Activated CD4-positive, alpha-beta T cell treated with anti-CD3 and anti-CD28 coated beads, Interleukin-2, amount 50 U/mL, for 1 hour (primary cell): Measurements from ENCODE around the gene TMEM8B.

Experiments used
- DNase-seq: peaks from one replicate; pipeline ENCODE4 v3.0.0-alpha.2; 2020

Gene TMEM8B

GRCh38 chr9:35840881-35841644 is 12.0 kb downstream of the TMEM8B start:
- DNase-seq, result no peak

GRCh38 chr9:35841645-35841900 is 12.5 kb downstream of the TMEM8B start:
- no peak for DNase-seq

- DNase-seq, result no peak
These were observed 13.2 kb downstream of the TMEM8B start for GRCh38 chr9:35842020-35842745.

GRCh38 chr9:35842795-35843194 is 13.8 kb downstream of the TMEM8B start:
- DNase-seq, result no peak

- peak; percentile 4 for DNase-seq
These were observed 15.7 kb downstream of the TMEM8B start for GRCh38 chr9:35844628-35845270.

- DNase-seq, result no peak
These were observed 17.1 kb downstream of the TMEM8B start for GRCh38 chr9:35845824-35846771.

GRCh38 chr9:35847792-35848572 is 19.0 kb downstream of the TMEM8B start:
- no peak for DNase-seq

- DNase-seq, result no peak
These were observed 23.3 kb downstream of the TMEM8B start for GRCh38 chr9:35852267-35852815.

GRCh38 chr9:35852876-35853865 is 24.1 kb downstream of the TMEM8B start:
- DNase-seq, result no peak

- no peak for DNase-seq
These were observed 25.2 kb downstream of the TMEM8B start for GRCh38 chr9:35854091-35854762.

GRCh38 chr9:35856206-35856605 is 27.2 kb downstream of the TMEM8B start:
- DNase-seq, result no peak

- DNase-seq, result no peak
These were observed 27.9 kb downstream of the TMEM8B start for GRCh38 chr9:35856882-35857281.

GRCh38 chr9:35858458-35858857 is 29.4 kb downstream of the TMEM8B start:
- no peak for DNase-seq

- no peak for DNase-seq
These were observed 30.4 kb downstream of the TMEM8B start for GRCh38 chr9:35859310-35859989.

GRCh38 chr9:35859990-35860339 is 30.9 kb downstream of the TMEM8B start:
- no peak for DNase-seq

- DNase-seq, result no peak
These were observed 32.3 kb downstream of the TMEM8B start for GRCh38 chr9:35861161-35861897.

- no peak for DNase-seq
These were observed 33.3 kb downstream of the TMEM8B start for GRCh38 chr9:35862328-35862727.

- no peak for DNase-seq
These were observed 34.6 kb downstream of the TMEM8B start for GRCh38 chr9:35863583-35863982.
